GM12873 (cell line): ENCODE results near the gene TMEM72.

ENCODE experiments used
- TF ChIP-seq, protein P1 (sequence below): IDR thresholded peaks from 2 replicates; pipeline ENCODE4 v1.5.1; 2012; ENCODE audit warnings: low read depth, mild to moderate bottlenecking, moderate library complexity, low read length, control low read depth; ENCODE audit not compliant: insufficient read depth; ENCODE audit errors: missing control alignments

The TMEM72 gene

DNA sequence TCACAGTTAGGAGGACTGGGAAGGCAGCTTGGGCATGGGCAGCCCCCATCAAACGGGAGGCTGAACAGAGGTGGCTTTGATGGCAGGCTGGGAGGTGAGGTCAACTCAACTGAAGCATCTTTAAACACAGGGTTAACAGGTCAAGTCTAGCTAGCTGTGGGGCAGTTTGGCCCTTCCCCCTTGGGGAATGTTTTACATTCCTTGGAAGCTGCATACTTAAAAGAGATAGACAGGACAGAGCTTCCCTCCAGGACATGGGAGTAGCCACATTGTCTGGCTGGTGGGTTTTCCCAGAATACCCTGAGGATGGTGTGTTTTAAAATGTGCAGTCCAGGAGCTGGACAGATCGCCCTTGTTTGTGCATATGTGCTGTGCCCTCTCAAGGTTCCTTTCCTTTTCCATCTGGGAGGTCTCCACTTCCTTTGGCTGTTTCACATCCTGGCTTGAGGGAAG lies 41.7 kb downstream of the TMEM72 start:
- TF ChIP-seq, protein P1, sequence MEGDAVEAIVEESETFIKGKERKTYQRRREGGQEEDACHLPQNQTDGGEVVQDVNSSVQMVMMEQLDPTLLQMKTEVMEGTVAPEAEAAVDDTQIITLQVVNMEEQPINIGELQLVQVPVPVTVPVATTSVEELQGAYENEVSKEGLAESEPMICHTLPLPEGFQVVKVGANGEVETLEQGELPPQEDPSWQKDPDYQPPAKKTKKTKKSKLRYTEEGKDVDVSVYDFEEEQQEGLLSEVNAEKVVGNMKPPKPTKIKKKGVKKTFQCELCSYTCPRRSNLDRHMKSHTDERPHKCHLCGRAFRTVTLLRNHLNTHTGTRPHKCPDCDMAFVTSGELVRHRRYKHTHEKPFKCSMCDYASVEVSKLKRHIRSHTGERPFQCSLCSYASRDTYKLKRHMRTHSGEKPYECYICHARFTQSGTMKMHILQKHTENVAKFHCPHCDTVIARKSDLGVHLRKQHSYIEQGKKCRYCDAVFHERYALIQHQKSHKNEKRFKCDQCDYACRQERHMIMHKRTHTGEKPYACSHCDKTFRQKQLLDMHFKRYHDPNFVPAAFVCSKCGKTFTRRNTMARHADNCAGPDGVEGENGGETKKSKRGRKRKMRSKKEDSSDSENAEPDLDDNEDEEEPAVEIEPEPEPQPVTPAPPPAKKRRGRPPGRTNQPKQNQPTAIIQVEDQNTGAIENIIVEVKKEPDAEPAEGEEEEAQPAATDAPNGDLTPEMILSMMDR = no peak

DNA sequence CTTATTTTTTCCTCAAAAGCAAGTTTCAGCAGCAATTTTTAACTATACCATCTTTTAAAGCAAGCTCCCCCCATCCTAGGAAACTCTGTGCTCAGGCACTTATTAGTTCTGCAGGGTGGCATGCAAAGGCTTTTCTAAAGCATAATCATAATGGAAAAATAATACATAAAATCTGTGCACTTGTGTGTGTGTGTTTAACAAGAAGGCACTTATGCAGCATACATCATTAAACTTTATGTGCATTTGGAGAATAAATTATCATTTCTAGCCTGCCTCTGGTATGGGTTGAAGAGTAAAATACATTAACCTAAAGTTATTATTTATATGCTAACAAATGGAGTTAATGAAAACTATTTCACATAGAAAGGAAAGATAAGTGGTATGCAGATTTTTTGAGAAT lies 42.9 kb downstream of the TMEM72 start:
- TF ChIP-seq, protein P1 = no peak

DNA sequence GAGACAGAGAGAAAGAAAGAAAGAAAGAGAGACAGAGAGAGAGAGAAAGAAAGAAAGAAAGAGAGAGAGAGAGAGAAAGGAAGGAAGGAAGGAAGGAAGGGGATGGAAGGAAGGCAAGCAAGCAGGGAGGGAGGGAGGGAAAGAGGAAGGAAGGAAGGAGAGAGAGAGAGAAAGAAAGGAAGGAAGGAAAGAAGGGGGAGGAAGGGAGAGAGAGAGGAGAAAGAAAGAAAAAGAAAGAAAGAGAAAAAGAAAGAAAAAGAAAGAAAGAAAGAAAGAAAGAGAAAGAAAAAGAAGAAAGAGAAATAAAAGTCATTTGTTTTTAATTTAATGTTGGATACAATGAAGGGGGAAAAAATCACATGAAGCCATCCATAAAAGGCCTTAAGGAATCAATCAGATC lies 43.8 kb downstream of the TMEM72 start:
- TF ChIP-seq, protein P1 = no peak

DNA sequence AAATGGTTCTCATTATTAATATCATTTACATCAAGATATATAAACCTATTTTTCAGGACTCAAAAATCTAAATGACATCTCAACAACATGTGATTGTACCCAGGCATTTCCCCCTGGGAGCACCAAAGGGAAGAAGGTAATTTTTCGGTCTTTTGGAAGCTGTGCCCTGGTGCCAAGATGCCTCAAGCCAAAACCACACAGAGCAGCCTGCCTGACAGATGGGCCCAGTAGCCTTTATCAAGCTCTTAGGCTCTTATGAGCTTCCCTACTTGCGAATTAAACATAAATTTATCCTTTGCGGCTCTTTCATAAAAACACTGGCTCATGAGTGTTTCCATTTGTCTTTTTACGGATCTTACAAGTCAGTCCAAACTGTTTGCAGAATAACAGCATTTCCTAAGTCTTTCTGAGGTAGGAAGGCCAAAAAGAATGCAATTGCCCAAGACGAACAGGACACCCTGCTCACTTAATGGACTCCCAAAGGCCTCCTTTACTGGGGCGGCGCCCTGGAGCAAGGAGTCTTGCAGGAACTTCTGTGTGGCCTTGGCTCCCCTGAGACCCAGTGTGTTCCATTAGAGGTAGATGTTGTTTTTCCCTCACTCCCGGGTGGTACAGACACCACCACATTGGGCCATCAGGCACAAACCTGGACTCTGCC lies 44.4 kb downstream of the TMEM72 start:
- TF ChIP-seq, protein P1 = no peak

DNA sequence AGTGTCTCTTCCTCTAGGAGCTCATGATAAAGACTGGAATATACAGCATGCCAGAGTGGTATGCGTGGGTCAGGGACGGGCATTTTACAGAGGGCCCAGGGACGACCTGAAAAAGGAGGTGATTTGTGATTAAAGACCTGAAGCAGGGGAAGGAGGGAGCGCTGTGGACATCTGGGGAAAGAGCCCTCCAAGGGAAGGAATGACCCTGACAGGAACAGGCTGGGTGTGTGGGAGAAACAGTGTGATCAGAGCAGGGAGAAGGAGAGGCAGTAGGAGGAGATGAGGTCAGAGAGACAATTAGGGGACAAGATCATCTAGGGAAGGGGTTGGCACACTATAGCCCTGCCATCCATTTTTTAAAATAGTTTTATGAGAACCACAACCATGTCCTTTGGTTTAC lies 45.1 kb downstream of the TMEM72 start:
- TF ChIP-seq, protein P1 = no peak

DNA sequence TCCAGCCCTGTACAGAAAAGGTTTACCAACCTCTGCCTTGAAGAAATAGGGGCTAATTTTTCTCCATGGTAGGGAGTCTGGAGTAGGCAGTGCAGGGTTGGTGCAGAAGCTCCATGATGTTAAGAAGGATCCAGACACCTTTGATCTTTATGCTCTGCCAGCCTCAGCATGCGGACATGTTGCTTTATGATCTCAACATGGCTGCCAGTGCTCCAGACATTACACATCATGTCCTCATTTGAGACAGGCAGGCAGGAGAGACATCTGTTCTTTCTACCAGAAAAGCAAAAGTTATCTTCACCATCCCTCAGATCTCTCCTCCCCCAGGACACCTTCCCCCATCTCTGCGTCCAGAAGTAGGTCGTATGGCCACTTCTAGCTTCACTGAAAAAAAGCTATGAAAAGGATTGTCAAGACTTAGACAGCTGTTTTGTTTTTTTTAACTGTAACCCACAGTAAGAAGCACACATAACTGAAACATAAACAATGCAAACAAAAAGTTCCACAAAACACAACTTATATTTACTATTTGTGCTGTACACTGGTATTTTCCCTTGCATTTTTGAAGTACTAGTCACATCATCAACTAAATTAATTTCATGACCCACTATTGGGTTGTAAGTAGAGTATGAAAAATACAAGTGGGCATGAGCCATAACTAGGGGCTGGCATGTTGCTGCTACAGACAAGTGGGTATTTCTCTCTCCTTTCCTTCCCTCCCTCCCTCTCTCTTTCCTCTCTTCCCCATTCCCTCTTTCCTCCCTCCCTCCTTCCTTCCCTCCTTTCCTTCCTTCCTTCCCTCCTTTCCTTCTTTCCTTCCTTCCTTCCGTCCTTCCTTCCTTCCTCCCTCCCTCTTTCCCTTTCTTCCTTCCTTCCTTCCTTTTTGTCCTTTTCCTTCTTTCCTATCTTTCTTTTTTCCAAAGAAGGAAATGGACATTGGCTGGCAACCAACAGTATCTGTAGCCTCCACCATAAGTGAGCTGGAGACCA lies 45.9 kb downstream of the TMEM72 start:
- TF ChIP-seq, protein P1 = no peak
